GM19023 (cell line): ENCODE results near the gene GJE1.

Experiments
- ATAC-seq: cut with Tn5 transposase; IDR thresholded peaks from one replicate; pipeline ENCODE4 v1.9.1; 2021; ENCODE audit warnings: mild to moderate bottlenecking, moderate library complexity; ENCODE audit not compliant: unreplicated experiment

Gene GJE1

DNA sequence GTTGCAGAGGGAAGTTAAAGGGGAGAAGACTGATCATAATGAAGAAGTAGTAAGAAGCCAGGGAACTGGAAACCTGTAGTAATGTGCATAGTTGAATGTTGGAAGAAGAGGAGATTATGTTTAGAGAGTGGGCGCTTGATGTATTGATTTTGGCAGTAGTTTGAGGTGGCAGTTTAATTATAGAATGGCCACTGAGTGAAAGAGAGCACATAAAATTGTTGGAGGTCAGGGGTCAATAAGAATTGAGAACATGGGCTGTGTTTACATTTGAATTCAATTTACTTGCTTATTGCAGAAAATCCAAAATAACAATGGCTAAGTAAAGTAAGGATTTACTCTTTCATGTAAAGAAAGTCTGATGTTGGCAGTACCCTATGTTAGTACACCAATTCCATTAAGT, 30.1 kb downstream of the GJE1 start:
- ATAC-seq = no peak

- ATAC-seq = no peak
Observed at GRCh38 chr6:142165227-142165626, 32.5 kb downstream of the GJE1 start.

DNA sequence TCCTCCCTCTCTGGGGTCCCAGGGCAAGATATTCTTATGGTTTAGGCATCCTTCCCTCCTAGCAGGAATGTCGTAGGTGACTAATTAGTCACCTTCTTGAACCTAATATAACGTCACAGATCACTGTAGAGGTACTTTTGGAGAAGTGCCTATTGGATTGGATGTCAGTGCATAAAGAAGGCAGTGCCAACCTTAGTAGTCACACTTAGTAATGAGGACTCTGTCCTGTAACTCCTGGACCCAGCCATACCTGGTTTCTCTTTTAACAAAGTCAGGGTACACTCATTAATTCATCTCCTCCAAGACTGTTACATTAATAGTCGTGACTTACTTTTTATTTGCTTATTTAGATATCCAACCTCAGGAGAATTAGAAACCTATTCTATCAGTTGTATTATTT, 34.3 kb downstream of the GJE1 start:
- ATAC-seq = no peak

DNA sequence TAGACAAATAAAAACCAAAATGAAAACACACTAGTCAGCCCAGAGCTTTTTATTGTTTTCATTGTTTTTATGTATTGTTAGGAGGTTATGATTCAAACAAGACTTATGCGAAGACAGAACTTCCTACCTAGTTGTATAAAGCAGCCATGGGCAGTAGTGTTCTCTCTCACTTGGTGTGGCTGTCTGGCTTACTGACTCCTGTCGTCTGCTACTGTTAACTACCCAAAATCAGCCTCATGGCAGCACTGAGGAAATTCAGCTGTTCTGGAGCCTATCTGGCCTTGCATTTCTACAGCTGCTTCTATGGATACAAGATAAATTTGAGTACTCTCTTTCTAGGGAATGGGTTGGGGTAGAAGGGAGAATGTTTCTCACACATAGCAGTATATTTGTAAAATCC, 34.8 kb downstream of the GJE1 start:
- ATAC-seq = no peak

DNA sequence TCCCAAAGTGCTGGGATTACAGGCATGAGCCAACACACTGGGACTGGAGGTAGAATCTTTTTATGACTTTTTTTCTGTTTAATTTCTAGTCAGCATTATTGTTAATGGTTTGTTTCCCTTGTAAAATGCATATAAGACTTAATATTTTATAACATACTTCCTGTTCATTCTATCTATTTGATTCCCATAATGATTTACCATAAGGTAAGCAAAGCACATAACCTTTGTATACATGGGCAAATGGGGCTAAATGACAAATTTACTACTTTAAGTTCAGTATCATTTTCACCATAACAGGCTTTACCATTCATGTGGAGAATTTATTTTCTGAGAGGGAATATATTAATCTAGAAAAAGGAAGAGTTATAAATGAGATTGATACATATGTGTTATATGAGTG, 38.6 kb downstream of the GJE1 start:
- no peak for ATAC-seq

GRCh38 chr6:142172758-142173157, 40.0 kb downstream of the GJE1 start:
- no peak for ATAC-seq

DNA sequence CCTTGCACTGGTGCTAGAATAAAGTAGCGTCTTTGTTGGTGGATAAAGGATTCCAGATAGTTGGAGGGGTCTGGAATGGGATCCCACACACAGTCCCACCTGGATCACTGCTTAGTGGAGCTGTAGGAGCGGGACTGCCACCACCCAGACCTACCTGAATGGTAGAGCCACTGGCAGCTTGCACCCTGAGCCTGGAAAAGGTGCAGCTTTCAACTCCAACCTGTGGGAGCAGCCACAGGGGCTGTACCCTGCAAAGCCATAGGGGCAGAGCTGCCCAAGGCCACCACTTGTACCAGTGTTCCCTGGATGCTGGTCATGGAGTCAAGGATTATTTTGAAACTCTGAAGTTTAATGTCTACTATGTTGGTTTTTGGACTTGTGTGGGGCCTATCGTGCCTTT, 41.3 kb downstream of the GJE1 start:
- no peak for ATAC-seq

- no peak for ATAC-seq
Observed at GRCh38 chr6:142174703-142175102, 42.0 kb downstream of the GJE1 start.

DNA sequence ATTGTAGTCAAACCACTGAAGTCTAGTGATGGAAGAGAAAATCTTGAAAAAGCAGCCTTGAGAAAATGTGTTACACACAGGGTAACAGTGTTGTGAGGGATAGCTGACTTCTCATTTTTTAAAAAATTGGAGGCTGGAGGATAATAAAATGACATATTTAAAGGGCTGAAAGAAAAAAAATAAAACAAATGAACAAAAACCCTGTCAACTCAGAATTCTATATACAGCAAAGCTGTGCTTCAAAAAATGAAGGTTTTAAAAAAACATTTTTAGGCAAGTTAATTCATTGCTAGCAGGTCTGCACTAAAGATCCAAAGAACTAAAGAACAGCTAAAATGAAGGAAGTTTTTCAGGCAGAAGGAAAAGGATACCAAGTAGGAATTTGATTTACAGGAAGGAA, 45.4 kb downstream of the GJE1 start:
- ATAC-seq = no peak

DNA sequence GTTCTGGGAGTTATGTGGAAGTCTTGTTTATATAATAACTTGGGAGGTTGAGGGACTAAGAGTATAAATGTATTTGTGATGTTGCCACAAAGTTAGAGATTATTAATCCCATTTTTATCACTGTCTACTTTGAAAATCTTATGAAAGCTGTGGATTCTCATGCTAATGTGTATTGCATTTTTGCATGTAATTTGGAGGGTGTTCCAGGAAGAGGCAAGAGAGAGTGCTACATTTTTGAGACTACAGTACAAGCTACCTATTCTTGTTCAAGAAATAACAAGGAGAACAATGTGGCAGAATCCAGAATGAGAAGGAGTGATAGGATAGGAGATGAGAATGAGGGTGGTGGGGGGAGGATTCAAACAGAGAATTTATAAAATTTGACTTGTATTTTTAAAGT, 49.3 kb downstream of the GJE1 start:
- ATAC-seq = no peak

- no peak for ATAC-seq
Observed at GRCh38 chr6:142183351-142183750, 50.6 kb downstream of the GJE1 start.

DNA sequence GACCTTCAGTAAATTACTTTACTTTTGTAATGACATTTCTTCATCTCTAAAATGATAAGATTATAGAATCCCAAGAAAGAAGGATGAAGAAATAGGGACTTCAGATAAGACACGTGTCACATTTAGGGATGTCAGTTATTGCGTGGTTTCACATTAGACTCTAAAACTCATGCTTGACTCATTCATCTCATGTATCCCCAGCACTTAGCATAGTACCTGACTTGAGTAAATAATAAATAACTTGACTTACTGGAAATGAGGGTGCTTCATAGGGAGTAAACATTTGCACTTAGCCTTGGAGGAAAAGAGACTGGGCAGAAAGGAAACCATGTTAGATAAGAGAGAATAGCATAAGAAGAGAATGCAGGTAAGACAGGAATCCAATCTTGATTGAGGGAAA, 51.6 kb downstream of the GJE1 start:
- no peak for ATAC-seq
